Keratinocyte (primary cell): Measurements from ENCODE around the gene PRKCE. TPM values are rescaled to one million over a fixed set of nuclear protein-coding genes. Genes with fewer than 3 reads are reported as not detected.

ENCODE experiments used
- DNase-seq: peaks from one replicate; pipeline ENCODE4 v3.0.0-alpha.2; 2011; ENCODE audit warnings: low read depth, missing footprints, low spot score
- FAIRE-seq: peaks from 2 replicates; lab custom pipeline; 2011; peaks lifted over from hg19 to GRCh38; lab: Jason Lieb, UNC
- H2AFZ ChIP-seq: 2 replicates; pipeline ENCODE4 v1.6.0; 2012; ENCODE audit warnings: low read length, control low read depth, inconsistent platforms; ENCODE audit not compliant: control insufficient read depth
- H3K27ac ChIP-seq: 2 replicates; pipeline ENCODE4 v1.5.1; 2011; ENCODE audit warnings: low read length; ENCODE audit not compliant: control insufficient read depth, insufficient read depth
- H3K27me3 ChIP-seq: 3 replicates; pipeline ENCODE4 v1.6.0; 2011; ENCODE audit warnings: low read length; ENCODE audit not compliant: control insufficient read depth, insufficient read depth; ENCODE audit errors: extremely low read depth
- H3K36me3 ChIP-seq, 2 experiments: 2 replicates in 1 of 2; 3 replicates in 1 of 2; pipeline ENCODE4 v1.5.1; 2011; ENCODE audit warnings: low read length in 2 of 2, mild to moderate bottlenecking in 1 of 2; ENCODE audit not compliant: control insufficient read depth in 2 of 2, insufficient read depth in 2 of 2; ENCODE audit errors: extremely low read depth in 1 of 2
- H3K4me1 ChIP-seq: 3 replicates; pipeline ENCODE4 v1.5.1; 2011; ENCODE audit warnings: low read length; ENCODE audit not compliant: control insufficient read depth, insufficient read depth; ENCODE audit errors: extremely low read depth
- H3K4me2 ChIP-seq: 3 replicates; pipeline ENCODE4 v1.6.0; 2011; ENCODE audit warnings: low read depth, low read length; ENCODE audit not compliant: control insufficient read depth, insufficient read depth; ENCODE audit errors: extremely low read depth
- H3K4me3 ChIP-seq, 3 experiments: fragments of 200-600 bp in 1 of 3; sonication (generic) in 1 of 3; 2 replicates in 2 of 3; 3 replicates in 1 of 3; pipeline ENCODE4 v1.5.1; 2011 to 2016; ENCODE audit warnings: low read length in 3 of 3, mild to moderate bottlenecking in 3 of 3, control low read depth in 2 of 3, inconsistent platforms in 1 of 3, low read depth in 1 of 3, mixed read lengths in 1 of 3, mixed run types in 1 of 3, moderate library complexity in 1 of 3; ENCODE audit not compliant: control insufficient read depth in 2 of 3, insufficient read depth in 2 of 3; ENCODE audit errors: extremely low read depth in 1 of 3
- H3K79me2 ChIP-seq: 2 replicates; pipeline ENCODE4 v1.6.0; 2012; ENCODE audit warnings: low read length; ENCODE audit not compliant: control insufficient read depth, insufficient read depth
- H3K9ac ChIP-seq: 3 replicates; pipeline ENCODE4 v1.6.0; 2011; ENCODE audit warnings: low read length; ENCODE audit not compliant: control insufficient read depth, insufficient read depth; ENCODE audit errors: extremely low read depth
- H3K9me1 ChIP-seq: 3 replicates; pipeline ENCODE4 v1.6.0; 2011; ENCODE audit warnings: low read length; ENCODE audit not compliant: control insufficient read depth, insufficient read depth; ENCODE audit errors: extremely low read depth
- H3K9me3 ChIP-seq: 2 replicates; pipeline ENCODE4 v1.5.1; 2012; ENCODE audit warnings: low read depth, low read length; ENCODE audit not compliant: control insufficient read depth
- H4K20me1 ChIP-seq: 3 replicates; pipeline ENCODE4 v1.6.0; 2011; ENCODE audit warnings: low read length; ENCODE audit not compliant: control insufficient read depth, insufficient read depth; ENCODE audit errors: extremely low read depth
- EZH2 ChIP-seq: IDR thresholded peaks from one replicate; pipeline ENCODE4 v1.6.1; 2012; ENCODE audit warnings: inconsistent platforms, mild to moderate bottlenecking, low read length, moderate library complexity
- dilution Hi-C: fragments of 300-500 bp; cut with MboI; formaldehyde crosslinking; loops from one replicate; pipeline ENCODE4 v1.7.0; 2020; ENCODE audit warnings: low sequenced_read_pairs; ENCODE audit not compliant: extremely low pct_ligation_motif_present
- polyA plus RNA-seq, 5 experiments: library from polyadenylated mRNA; depleted of rRNA in 3 of 5; stranded (reverse) in 3 of 5; stranded (forward) in 1 of 5; unstranded in 1 of 5; fragments of >200 nt; gene quantifications; 1 replicate in 1 of 5; 2 replicates in 3 of 5; 3 replicates in 1 of 5; pipeline versions ENCODE4 v1.2.1 to v1.2.3, GENCODE V29; 2011 to 2012; ENCODE audit warnings: missing spikeins in 2 of 5, low read depth in 1 of 5, low replicate concordance in 1 of 5
- TF ChIP-seq, protein P1 (sequence below), 3 experiments: IDR thresholded peaks in 1 of 3; conservative IDR thresholded peaks in 1 of 3; optimal IDR thresholded peaks in 1 of 3; 2 replicates in 2 of 3; 3 replicates in 1 of 3; pipeline versions ENCODE3 to v1.5.1; 2011; ENCODE audit warnings: low read length in 3 of 3, mild to moderate bottlenecking in 3 of 3, moderate library complexity in 2 of 3, control low read depth in 1 of 3, inconsistent platforms in 1 of 3; ENCODE audit not compliant: insufficient read depth in 2 of 3; ENCODE audit errors: extremely low read depth in 1 of 3

PRKCE gene
- polyA plus RNA-seq, 1 donor (not counting 4 experiments of a cell fraction or from before 2014, with no cell fraction given): 2.0 TPM

GRCh38 chr2:46171411-46171953, 520.0 kb downstream of the PRKCE start:
- H3K9ac ChIP-seq: peak overlapping the region; percentile 64

GRCh38 chr2:46171996-46172546, 520.6 kb downstream of the PRKCE start:
- Histone ChIP-seq H3K27ac (peak overlapping the region; percentile 89), H3K27me3 (no peaks in the 10 kb centered on the region), H3K9me3 (no peaks in the 10 kb centered on the region), H3K9me1 (no peaks in the 10 kb centered on the region), H3K9ac (peak overlapping the region; percentile 64), H3K79me2 (no peaks in the 10 kb centered on the region), H4K20me1 (no peaks in the 10 kb centered on the region), H2AFZ (peak overlapping the region; percentile 83), H3K36me3 (no peaks in the 10 kb centered on the region), H3K4me1 (peaks cover 51% of the 10 kb centered on the region), H3K4me2 (peak overlapping the region; percentile 95), H3K4me3 (peak overlapping the region in 2 of 3 experiments; percentile 44 to 45)
- dilution Hi-C loops: no loop called here
- no peak for TF ChIP-seq EZH2
- TF ChIP-seq, protein P1, sequence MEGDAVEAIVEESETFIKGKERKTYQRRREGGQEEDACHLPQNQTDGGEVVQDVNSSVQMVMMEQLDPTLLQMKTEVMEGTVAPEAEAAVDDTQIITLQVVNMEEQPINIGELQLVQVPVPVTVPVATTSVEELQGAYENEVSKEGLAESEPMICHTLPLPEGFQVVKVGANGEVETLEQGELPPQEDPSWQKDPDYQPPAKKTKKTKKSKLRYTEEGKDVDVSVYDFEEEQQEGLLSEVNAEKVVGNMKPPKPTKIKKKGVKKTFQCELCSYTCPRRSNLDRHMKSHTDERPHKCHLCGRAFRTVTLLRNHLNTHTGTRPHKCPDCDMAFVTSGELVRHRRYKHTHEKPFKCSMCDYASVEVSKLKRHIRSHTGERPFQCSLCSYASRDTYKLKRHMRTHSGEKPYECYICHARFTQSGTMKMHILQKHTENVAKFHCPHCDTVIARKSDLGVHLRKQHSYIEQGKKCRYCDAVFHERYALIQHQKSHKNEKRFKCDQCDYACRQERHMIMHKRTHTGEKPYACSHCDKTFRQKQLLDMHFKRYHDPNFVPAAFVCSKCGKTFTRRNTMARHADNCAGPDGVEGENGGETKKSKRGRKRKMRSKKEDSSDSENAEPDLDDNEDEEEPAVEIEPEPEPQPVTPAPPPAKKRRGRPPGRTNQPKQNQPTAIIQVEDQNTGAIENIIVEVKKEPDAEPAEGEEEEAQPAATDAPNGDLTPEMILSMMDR (optimal IDR thresholded peaks at IDR 0.05 in 1 of 3, IDR thresholded peaks at IDR 0.05 in 1 of 3, conservative IDR thresholded peaks at IDR 0.05 in 1 of 3; ENCODE audit: extremely low read depth in 1 of 3, insufficient read depth in 2 of 3, low read length in 3 of 3): peak; percentile 47 to 52 (median 49)
- DNase-seq (peak; percentile 83), FAIRE-seq (peak; percentile 59)

More at GRCh38 chr2:46171411-46171953, 520.0 kb downstream of the PRKCE start:
- FAIRE-seq (peak; percentile 71), DNase-seq (peak; percentile 85)
- no peaks in the 10 kb centered on the region for H3K9me1 ChIP-seq
- H3K27ac ChIP-seq: peak overlapping the region; percentile 89
- TF ChIP-seq EZH2: no peak
- TF ChIP-seq, protein P1 (optimal IDR thresholded peaks at IDR 0.05 in 1 of 3, IDR thresholded peaks at IDR 0.05 in 1 of 3, conservative IDR thresholded peaks at IDR 0.05 in 1 of 3; ENCODE audit: extremely low read depth in 1 of 3, insufficient read depth in 2 of 3, low read length in 3 of 3): no peak
- no peaks in the 10 kb centered on the region for H3K36me3 ChIP-seq
- H4K20me1 ChIP-seq: no peaks in the 10 kb centered on the region
- H3K9me3 ChIP-seq: no peaks in the 10 kb centered on the region
- H3K4me3 ChIP-seq: peak overlapping the region in 2 of 3 experiments; percentile 44 to 58
- H3K79me2 ChIP-seq: no peaks in the 10 kb centered on the region
- peak overlapping the region; percentile 95 for H3K4me2 ChIP-seq
- H3K27me3 ChIP-seq: no peaks in the 10 kb centered on the region
- peak overlapping the region; percentile 83 for H2AFZ ChIP-seq
- peaks cover 56% of the 10 kb centered on the region for H3K4me1 ChIP-seq
- dilution Hi-C loops: no loop called here
